Right atrium auricular region (tissue), 2 donors: ENCODE results near the gene DYRK2. TPM values are rescaled to one million over a fixed set of nuclear protein-coding genes. Genes with fewer than 3 reads are reported as not detected.
"Not testable (repeated sequence)": the region's sequence is repeated elsewhere in the genome, so short reads cannot be mapped to it uniquely, and the experiment has no call there.

Experiments used
- DNase-seq: peaks from one replicate; pipeline ENCODE4 v3.0.0-alpha.2; 2019; ENCODE audit warnings: low spot score
- H3K27ac ChIP-seq, 2 donors: fragments of 200-600 bp; sonication (generic); 1 replicate in 1 of 2; 2 replicates in 1 of 2; pipeline ENCODE4 v1.5.1; 2016 to 2019
- H3K27me3 ChIP-seq, 2 donors: fragments of 200-600 bp; sonication (generic); one replicate each; pipeline versions ENCODE4 v1.5.1 to v1.6.0; 2017 to 2019
- H3K36me3 ChIP-seq: fragments of 200-600 bp; sonication (generic); one replicate; pipeline ENCODE4 v1.5.1; 2016
- H3K4me1 ChIP-seq, 2 donors: fragments of 200-600 bp; sonication (generic); one replicate each; pipeline versions ENCODE4 v1.5.1 to v1.6.0; 2017 to 2019
- H3K4me3 ChIP-seq, 2 donors: fragments of 200-600 bp; sonication (generic); 1 replicate in 1 of 2; 2 replicates in 1 of 2; pipeline ENCODE4 v1.5.1; 2017 to 2019; ENCODE audit warnings: mild to moderate bottlenecking in 1 of 2, moderate library complexity in 1 of 2
- H3K9me3 ChIP-seq, 2 donors: fragments of 200-600 bp; sonication (generic); one replicate each; pipeline ENCODE4 v1.5.1; 2019
- total RNA-seq, 2 donors: library from RNA; depleted of rRNA; stranded (reverse); fragments of >200 nt; gene quantifications; one replicate each; pipeline ENCODE4 v1.1.0, GENCODE V29; 2016
- TF ChIP-seq, protein P1 (sequence below), 2 donors: fragments of 200-600 bp; sonication (generic); IDR thresholded peaks; one replicate each; pipeline ENCODE4 v1.5.1; 2019; ENCODE audit warnings: antibody characterized with exemption in 2 of 2

DYRK2 gene
- total RNA-seq, 2 donors from 2014 or later = 55.1 to 86.6 TPM

DNA sequence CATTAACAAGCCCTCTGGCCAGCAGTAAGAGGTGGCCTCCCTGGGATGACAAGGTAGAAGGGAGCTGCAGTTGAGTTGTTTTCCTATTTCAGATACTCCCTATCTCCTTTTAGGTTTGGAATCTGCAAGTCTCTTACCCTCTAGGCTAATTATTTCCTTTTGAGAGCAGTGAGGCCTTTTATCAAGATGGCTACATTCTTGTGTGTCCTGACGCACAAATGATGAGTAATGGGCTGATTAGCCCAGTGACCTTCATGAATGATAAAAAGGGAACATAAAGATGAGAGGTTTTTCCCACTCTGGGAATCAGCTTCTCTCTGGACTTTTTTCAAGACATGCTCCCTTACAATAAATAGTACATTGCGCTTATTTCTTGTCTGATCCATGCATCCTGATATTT is 22.9 kb downstream of the DYRK2 start:
- no peaks in the 10 kb centered on the region for H3K27me3 ChIP-seq
- H3K27ac ChIP-seq = peak overlapping the region; percentile 12 to 75
- no peak for DNase-seq
- TF ChIP-seq, protein P1, sequence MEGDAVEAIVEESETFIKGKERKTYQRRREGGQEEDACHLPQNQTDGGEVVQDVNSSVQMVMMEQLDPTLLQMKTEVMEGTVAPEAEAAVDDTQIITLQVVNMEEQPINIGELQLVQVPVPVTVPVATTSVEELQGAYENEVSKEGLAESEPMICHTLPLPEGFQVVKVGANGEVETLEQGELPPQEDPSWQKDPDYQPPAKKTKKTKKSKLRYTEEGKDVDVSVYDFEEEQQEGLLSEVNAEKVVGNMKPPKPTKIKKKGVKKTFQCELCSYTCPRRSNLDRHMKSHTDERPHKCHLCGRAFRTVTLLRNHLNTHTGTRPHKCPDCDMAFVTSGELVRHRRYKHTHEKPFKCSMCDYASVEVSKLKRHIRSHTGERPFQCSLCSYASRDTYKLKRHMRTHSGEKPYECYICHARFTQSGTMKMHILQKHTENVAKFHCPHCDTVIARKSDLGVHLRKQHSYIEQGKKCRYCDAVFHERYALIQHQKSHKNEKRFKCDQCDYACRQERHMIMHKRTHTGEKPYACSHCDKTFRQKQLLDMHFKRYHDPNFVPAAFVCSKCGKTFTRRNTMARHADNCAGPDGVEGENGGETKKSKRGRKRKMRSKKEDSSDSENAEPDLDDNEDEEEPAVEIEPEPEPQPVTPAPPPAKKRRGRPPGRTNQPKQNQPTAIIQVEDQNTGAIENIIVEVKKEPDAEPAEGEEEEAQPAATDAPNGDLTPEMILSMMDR (IDR thresholded peaks at IDR 0.05) = no peak
- peaks cover 0 to 40% of the 10 kb centered on the region in 2 donors for H3K4me1 ChIP-seq
- no peak overlapping the region for H3K4me3 ChIP-seq
- peaks cover 9% of the 10 kb centered on the region for H3K36me3 ChIP-seq
- H3K9me3 ChIP-seq = no peaks in the 10 kb centered on the region

- Histone ChIP-seq H3K9me3 (no peaks in the 10 kb centered on the region), H3K4me3 (no peak overlapping the region), H3K4me1 (peaks cover 0 to 35% of the 10 kb centered on the region in 2 donors), H3K36me3 (peaks cover 9% of the 10 kb centered on the region), H3K27me3 (no peaks in the 10 kb centered on the region), H3K27ac (peak overlapping the region; percentile 12 to 75)
- DNase-seq = no peak
- TF ChIP-seq, protein P1 (IDR thresholded peaks at IDR 0.05) = no peak
Measured at GRCh38 chr12:67671892-67672291, 23.3 kb downstream of the DYRK2 start.

DNA sequence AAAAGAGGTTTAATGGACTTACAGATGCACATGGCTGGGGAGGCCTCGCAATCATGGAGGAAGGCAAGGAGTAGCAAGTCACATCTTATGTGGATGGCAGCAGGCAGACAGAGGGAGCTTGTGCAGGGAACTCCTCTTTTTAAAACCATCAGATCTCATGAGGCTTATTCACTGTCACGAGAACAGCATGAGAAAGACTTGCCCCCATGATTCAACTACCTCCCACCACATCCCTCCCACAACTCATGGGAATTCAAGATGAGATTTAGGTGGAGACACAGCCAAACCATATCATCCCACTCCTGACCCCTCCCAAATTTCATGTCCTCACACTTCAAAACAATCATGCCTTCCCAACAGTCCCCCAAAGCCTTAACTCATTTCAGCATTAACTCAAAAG is 24.0 kb downstream of the DYRK2 start:
- H3K36me3 ChIP-seq, DNase-seq, H3K4me3 ChIP-seq, H3K27me3 ChIP-seq, H3K9me3 ChIP-seq: not testable (repeated sequence)
- H3K27ac ChIP-seq = peak overlapping the region in 1 of 2 donors; percentile 75
- H3K4me1 ChIP-seq = peaks cover 0 to 29% of the 10 kb centered on the region in 2 donors

- not testable (repeated sequence) for H3K27me3 ChIP-seq, H3K9me3 ChIP-seq, DNase-seq, H3K27ac ChIP-seq, H3K36me3 ChIP-seq, H3K4me3 ChIP-seq
- peaks cover 0 to 26% of the 10 kb centered on the region in 2 donors for H3K4me1 ChIP-seq
Measured at GRCh38 chr12:67673509-67673908, 25.0 kb downstream of the DYRK2 start.

GRCh38 chr12:67674417-67674816 is 25.9 kb downstream of the DYRK2 start:
- Histone ChIP-seq H3K27me3 (no peaks in the 10 kb centered on the region), H3K4me1 (peaks cover 0 to 27% of the 10 kb centered on the region in 2 donors), H3K27ac (no peak overlapping the region), H3K36me3 (peaks cover 9% of the 10 kb centered on the region), H3K4me3 (no peak overlapping the region), H3K9me3 (no peaks in the 10 kb centered on the region)
- no peak for DNase-seq
- TF ChIP-seq, protein P1 (IDR thresholded peaks at IDR 0.05) = no peak

DNA sequence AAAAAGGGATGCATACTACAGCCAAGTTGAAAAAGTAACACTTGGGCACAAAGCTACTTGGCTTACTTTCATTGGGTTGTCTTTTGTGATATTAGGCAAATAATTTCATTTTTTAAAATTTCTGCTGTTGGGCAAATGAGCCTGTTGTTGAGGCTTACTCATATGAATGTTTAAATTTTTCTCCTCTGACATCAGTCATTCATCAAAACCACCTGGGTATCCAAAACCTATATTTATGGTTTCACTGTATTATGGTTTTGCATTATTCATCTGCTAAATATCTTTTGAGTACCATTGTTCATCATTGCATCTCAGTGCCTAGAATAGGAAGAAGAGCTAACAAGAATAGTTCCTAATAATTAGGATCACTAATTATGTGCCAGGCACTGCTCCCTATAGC is 28.1 kb downstream of the DYRK2 start:
- TF ChIP-seq, protein P1 (IDR thresholded peaks at IDR 0.05) = no peak
- Histone ChIP-seq H3K4me1 (peaks cover 0 to 23% of the 10 kb centered on the region in 2 donors), H3K9me3 (no peaks in the 10 kb centered on the region), H3K27ac (no peak overlapping the region), H3K36me3 (peaks cover 9% of the 10 kb centered on the region), H3K27me3 (no peaks in the 10 kb centered on the region), H3K4me3 (no peak overlapping the region)
- no peak for DNase-seq

DNA sequence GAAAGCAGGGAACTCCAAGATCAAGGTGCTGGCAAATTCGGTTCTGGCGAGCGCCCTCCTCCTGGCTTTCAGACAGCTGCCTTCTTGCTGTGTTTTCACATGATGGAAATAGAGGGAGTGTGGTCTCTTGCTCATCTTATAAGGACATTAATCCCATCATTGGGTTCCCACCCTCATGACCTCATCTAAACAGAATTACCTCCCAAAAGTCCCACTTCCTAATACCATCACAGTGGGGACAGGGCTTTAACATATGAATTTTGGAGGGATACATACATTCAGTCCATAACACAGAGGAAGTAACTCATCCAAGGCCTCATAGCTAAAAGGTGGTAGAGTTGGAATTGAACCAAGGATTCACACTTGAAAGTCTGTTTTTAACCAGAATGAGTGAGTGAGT is 28.6 kb downstream of the DYRK2 start:
- TF ChIP-seq, protein P1 (IDR thresholded peaks at IDR 0.05) = no peak

More for the DNA sequence above, 28.6 kb downstream of the DYRK2 start:
- Histone ChIP-seq H3K27me3 (no peaks in the 10 kb centered on the region), H3K9me3 (no peaks in the 10 kb centered on the region), H3K4me3 (no peak overlapping the region), H3K4me1 (peaks cover 0 to 17% of the 10 kb centered on the region in 2 donors), H3K36me3 (peaks cover 9% of the 10 kb centered on the region), H3K27ac (no peak overlapping the region)
- DNase-seq = no peak
